Nephron (organoid): ENCODE results near the gene CRYZL1.

Experiments
- H3K27ac Mint-ChIP-seq, 3 experiments: 2 replicates each; pipeline ENCODE4 v1.8.0; 2020; ENCODE audit warnings: mixed read lengths in 3 of 3, mild to moderate bottlenecking in 2 of 3, moderate library complexity in 1 of 3
- H3K27me3 Mint-ChIP-seq: 2 replicates; pipeline ENCODE4 v1.8.0; 2021; ENCODE audit warnings: low read depth, mild to moderate bottlenecking, moderate library complexity, mixed read lengths
- H3K36me3 Mint-ChIP-seq: 2 replicates; pipeline ENCODE4 v1.8.0; 2020; ENCODE audit warnings: low read depth, mixed read lengths
- H3K4me1 Mint-ChIP-seq: 2 replicates; pipeline ENCODE4 v1.8.0; 2020; ENCODE audit warnings: mixed read lengths
- H3K4me3 Mint-ChIP-seq, 3 experiments: 2 replicates each; pipeline ENCODE4 v1.8.0; 2020; ENCODE audit warnings: mild to moderate bottlenecking in 3 of 3, mixed read lengths in 3 of 3, moderate library complexity in 2 of 3
- H3K9me3 Mint-ChIP-seq: 2 replicates; pipeline ENCODE4 v1.8.0; 2020; ENCODE audit warnings: mixed read lengths
- CTCF ChIP-seq, 3 experiments: fragments of 200-600 bp; sonication (generic); IDR thresholded peaks; one replicate each; pipeline ENCODE4 v1.5.0; 2021; ENCODE audit warnings: antibody characterized with exemption in 3 of 3; ENCODE audit not compliant: unreplicated experiment in 3 of 3

Gene CRYZL1

GRCh38 chr21:33641352-33642026, at the start of gene CRYZL1:
CRYZL1 (minus strand) TSS chr21:33641741; CDS start chr21:33631551, 10,190 bp downstream.
- peak within 1 kb of the TSS; percentile 88 to 92 (median 89) for H3K4me3 Mint-ChIP-seq
- no peaks in the 10 kb centered on the region for H3K27me3 Mint-ChIP-seq
- H3K27ac Mint-ChIP-seq, result peak within 1 kb of the TSS; percentile 92 to 97 (median 96)
- peaks cover 19% of the 10 kb centered on the region for H3K36me3 Mint-ChIP-seq
- H3K9me3 Mint-ChIP-seq, result no peaks in the 10 kb centered on the region
- TF ChIP-seq CTCF (IDR thresholded peaks at IDR 0.05; ENCODE audit: unreplicated experiment in 3 of 3), result no peak
- H3K4me1 Mint-ChIP-seq, result peaks cover 14% of the 10 kb centered on the region

- no peaks in the 10 kb centered on the region for H3K27me3 Mint-ChIP-seq
- no peak overlapping the region for H3K27ac Mint-ChIP-seq
- no peak for TF ChIP-seq CTCF (IDR thresholded peaks at IDR 0.05; ENCODE audit: unreplicated experiment in 3 of 3)
- H3K9me3 Mint-ChIP-seq, result no peaks in the 10 kb centered on the region
- peaks cover 3% of the 10 kb centered on the region for H3K36me3 Mint-ChIP-seq
- H3K4me3 Mint-ChIP-seq, result no peak overlapping the region
- peaks cover 36% of the 10 kb centered on the region for H3K4me1 Mint-ChIP-seq
These were observed 49.3 kb upstream of the CRYZL1 start for GRCh38 chr21:33690874-33691273.

- TF ChIP-seq CTCF (IDR thresholded peaks at IDR 0.05; ENCODE audit: unreplicated experiment in 3 of 3), result no peak
- H3K9me3 Mint-ChIP-seq, result no peaks in the 10 kb centered on the region
- H3K27ac Mint-ChIP-seq, result no peak overlapping the region
- no peaks in the 10 kb centered on the region for H3K27me3 Mint-ChIP-seq
- no peak overlapping the region for H3K4me3 Mint-ChIP-seq
- peaks cover 3% of the 10 kb centered on the region for H3K36me3 Mint-ChIP-seq
- H3K4me1 Mint-ChIP-seq, result peaks cover 52% of the 10 kb centered on the region
These were observed 46.8 kb upstream of the CRYZL1 start for GRCh38 chr21:33688353-33688752.

GRCh38 chr21:33687634-33688033, 46.1 kb upstream of the CRYZL1 start:
- peaks cover 3% of the 10 kb centered on the region for H3K36me3 Mint-ChIP-seq
- no peak overlapping the region for H3K27ac Mint-ChIP-seq
- H3K27me3 Mint-ChIP-seq, result no peaks in the 10 kb centered on the region
- no peak overlapping the region for H3K4me3 Mint-ChIP-seq
- H3K9me3 Mint-ChIP-seq, result no peaks in the 10 kb centered on the region
- H3K4me1 Mint-ChIP-seq, result peaks cover 55% of the 10 kb centered on the region
- no peak for TF ChIP-seq CTCF (IDR thresholded peaks at IDR 0.05; ENCODE audit: unreplicated experiment in 3 of 3)

GRCh38 chr21:33686386-33686785, 44.8 kb upstream of the CRYZL1 start:
- Mint-ChIP-seq H3K4me1 (peaks cover 50% of the 10 kb centered on the region), H3K4me3 (no peak overlapping the region), H3K9me3 (no peaks in the 10 kb centered on the region), H3K36me3 (peaks cover 3% of the 10 kb centered on the region), H3K27me3 (no peaks in the 10 kb centered on the region), H3K27ac (peak overlapping the region; percentile 2 to 21 (median 6))
- no peak for TF ChIP-seq CTCF (IDR thresholded peaks at IDR 0.05; ENCODE audit: unreplicated experiment in 3 of 3)

GRCh38 chr21:33685613-33686197, 44.2 kb upstream of the CRYZL1 start:
- Mint-ChIP-seq H3K4me3 (no peak overlapping the region), H3K4me1 (peaks cover 44% of the 10 kb centered on the region), H3K36me3 (peaks cover 5% of the 10 kb centered on the region), H3K27me3 (no peaks in the 10 kb centered on the region), H3K9me3 (no peaks in the 10 kb centered on the region), H3K27ac (peak overlapping the region; percentile 6 to 65 (median 13))
- no peak for TF ChIP-seq CTCF (IDR thresholded peaks at IDR 0.05; ENCODE audit: unreplicated experiment in 3 of 3)
